ENCODE measurements around the gene CHRNG.

CHRNG gene

DNA sequence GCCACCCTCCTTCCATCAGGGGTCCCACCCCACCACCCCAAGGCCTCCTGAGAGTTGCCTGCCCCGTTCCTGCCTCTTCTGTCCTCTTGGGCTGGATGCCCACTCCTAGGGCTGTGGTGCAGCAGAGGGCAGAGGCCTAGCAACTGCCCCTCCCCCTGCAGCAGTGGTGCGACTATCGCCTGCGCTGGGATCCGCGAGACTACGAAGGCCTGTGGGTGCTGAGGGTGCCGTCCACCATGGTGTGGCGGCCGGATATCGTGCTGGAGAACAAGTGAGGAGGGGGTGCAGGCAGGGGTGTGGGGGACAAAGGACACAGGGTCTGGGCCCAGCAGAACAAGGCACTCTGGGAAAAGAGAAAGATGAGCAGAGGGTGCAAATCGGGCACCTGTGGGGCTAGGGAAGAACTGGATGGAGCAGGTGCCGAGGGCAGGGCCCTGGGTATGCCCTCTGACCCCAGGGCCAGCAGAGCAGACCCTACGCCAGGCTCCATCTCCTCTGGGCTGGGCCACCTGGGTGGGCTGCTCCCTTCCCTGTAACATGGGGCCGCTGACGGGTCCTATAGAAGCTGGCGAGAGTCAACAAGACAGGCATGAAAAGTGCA, 1.0 kb downstream of the CHRNG start:
- Histone ChIP-seq H3K4me3 (ENCODE audit: low read length) (no peak overlapping the region), H3K36me3 (ENCODE audit: control insufficient read depth, low read length) (peaks cover 3% of the 10 kb centered on the region; the same call in 1 of the 2 replicates), H3F3A (ENCODE audit: control insufficient read depth, insufficient read depth) (no peaks in the 10 kb centered on the region; the same call in 1 of the 2 replicates), H3K9me2 (replicated peaks; ENCODE audit: control insufficient read depth, low read length) (no peaks in the 10 kb centered on the region), H3K4me1 (ENCODE audit: control insufficient read depth, low read length) (peaks cover 19% of the 10 kb centered on the region), H4K20me1 (ENCODE audit: control insufficient read depth, insufficient read depth, low read depth, low read length) (no peaks in the 10 kb centered on the region; the same call in 1 of the 2 replicates), H3K9me3 (ENCODE audit: control insufficient read depth, insufficient read depth, low read length) (no peaks in the 10 kb centered on the region), H3K27ac (ENCODE audit: low read depth, low read length) (no peak overlapping the region), H3K4me2 (ENCODE audit: low read length) (no peak overlapping the region), H3K27me3 (ENCODE audit: control insufficient read depth, low read length) (no peaks in the 10 kb centered on the region), H3K79me2 (ENCODE audit: control insufficient read depth, low read length) (peaks cover 3% of the 10 kb centered on the region)
- TF ChIP-seq, protein P1, sequence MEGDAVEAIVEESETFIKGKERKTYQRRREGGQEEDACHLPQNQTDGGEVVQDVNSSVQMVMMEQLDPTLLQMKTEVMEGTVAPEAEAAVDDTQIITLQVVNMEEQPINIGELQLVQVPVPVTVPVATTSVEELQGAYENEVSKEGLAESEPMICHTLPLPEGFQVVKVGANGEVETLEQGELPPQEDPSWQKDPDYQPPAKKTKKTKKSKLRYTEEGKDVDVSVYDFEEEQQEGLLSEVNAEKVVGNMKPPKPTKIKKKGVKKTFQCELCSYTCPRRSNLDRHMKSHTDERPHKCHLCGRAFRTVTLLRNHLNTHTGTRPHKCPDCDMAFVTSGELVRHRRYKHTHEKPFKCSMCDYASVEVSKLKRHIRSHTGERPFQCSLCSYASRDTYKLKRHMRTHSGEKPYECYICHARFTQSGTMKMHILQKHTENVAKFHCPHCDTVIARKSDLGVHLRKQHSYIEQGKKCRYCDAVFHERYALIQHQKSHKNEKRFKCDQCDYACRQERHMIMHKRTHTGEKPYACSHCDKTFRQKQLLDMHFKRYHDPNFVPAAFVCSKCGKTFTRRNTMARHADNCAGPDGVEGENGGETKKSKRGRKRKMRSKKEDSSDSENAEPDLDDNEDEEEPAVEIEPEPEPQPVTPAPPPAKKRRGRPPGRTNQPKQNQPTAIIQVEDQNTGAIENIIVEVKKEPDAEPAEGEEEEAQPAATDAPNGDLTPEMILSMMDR (IDR thresholded peaks at IDR 0.05; ENCODE audit: low read depth, low read length, poor library complexity, severe bottlenecking), result no peak
- TF ChIP-seq EZH2phosphoT487 (IDR thresholded peaks at IDR 0.05; ENCODE audit: borderline replicate concordance, low read length), result no peak

DNA sequence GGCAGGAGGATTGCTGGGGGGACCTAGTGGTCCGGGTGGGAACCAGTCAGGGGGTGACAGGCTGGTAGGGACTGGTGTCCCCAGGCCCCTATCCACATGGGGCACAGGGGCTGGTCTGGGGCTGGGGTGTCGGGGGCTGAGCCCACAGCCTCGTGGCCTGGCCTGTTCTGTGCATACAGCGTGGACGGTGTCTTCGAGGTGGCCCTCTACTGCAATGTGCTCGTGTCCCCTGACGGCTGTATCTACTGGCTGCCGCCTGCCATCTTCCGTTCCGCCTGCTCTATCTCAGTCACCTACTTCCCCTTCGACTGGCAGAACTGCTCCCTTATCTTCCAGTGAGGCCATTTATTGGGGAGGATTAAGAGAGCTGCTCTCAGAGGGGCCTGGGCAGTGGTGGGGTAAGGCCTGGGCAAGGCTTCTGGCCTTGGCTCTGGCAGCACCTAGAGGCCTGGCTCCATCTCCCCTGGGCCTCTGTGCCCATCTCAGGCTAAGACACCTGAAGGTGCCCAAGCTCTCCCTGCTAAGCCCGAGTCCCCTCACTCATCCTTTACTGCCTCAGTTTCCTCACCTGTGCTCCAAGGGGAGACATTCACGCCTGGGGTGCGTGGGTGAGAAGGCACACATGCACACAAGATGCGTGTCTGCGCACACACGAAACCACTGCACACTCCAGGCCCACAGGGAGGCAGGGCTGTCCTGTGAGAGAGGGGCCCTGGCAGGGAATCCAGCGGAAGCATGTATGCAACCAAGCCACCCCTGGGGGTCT, 1.9 kb downstream of the CHRNG start:
- H3K4me2 ChIP-seq (ENCODE audit: low read length), result no peak overlapping the region
- H3F3A ChIP-seq (ENCODE audit: control insufficient read depth, insufficient read depth), result no peaks in the 10 kb centered on the region; the same call in 1 of the 2 replicates
- H3K9me3 ChIP-seq (ENCODE audit: control insufficient read depth, insufficient read depth, low read length), result no peaks in the 10 kb centered on the region
- H3K27ac ChIP-seq (ENCODE audit: low read depth, low read length), result no peak overlapping the region
- H3K9me2 ChIP-seq (replicated peaks; ENCODE audit: control insufficient read depth, low read length), result no peaks in the 10 kb centered on the region
- no peak for TF ChIP-seq EZH2phosphoT487 (IDR thresholded peaks at IDR 0.05; ENCODE audit: borderline replicate concordance, low read length)
- TF ChIP-seq, protein P1 (IDR thresholded peaks at IDR 0.05; ENCODE audit: low read depth, low read length, poor library complexity, severe bottlenecking), result no peak
- no peaks in the 10 kb centered on the region; the same call in 1 of the 2 replicates for H4K20me1 ChIP-seq (ENCODE audit: control insufficient read depth, insufficient read depth, low read depth, low read length)
- peaks cover 9% of the 10 kb centered on the region for H3K36me3 ChIP-seq (ENCODE audit: control insufficient read depth, low read length)
- peaks cover 19% of the 10 kb centered on the region for H3K4me1 ChIP-seq (ENCODE audit: control insufficient read depth, low read length)
- no peak overlapping the region for H3K4me3 ChIP-seq (ENCODE audit: low read length)
- peaks cover 11% of the 10 kb centered on the region for H3K79me2 ChIP-seq (ENCODE audit: control insufficient read depth, low read length)
- H3K27me3 ChIP-seq (ENCODE audit: control insufficient read depth, low read length), result no peaks in the 10 kb centered on the region

GRCh38 chr2:232541961-232542714, 2.6 kb downstream of the CHRNG start:
- no peak overlapping the region for H3K4me2 ChIP-seq (ENCODE audit: low read length)
- no peaks in the 10 kb centered on the region for H3K27me3 ChIP-seq (ENCODE audit: control insufficient read depth, low read length)
- H4K20me1 ChIP-seq (ENCODE audit: control insufficient read depth, insufficient read depth, low read depth, low read length), result no peaks in the 10 kb centered on the region; the same call in 1 of the 2 replicates
- TF ChIP-seq EZH2phosphoT487 (IDR thresholded peaks at IDR 0.05; ENCODE audit: borderline replicate concordance, low read length), result no peak
- TF ChIP-seq, protein P1 (IDR thresholded peaks at IDR 0.05; ENCODE audit: low read depth, low read length, poor library complexity, severe bottlenecking), result no peak
- H3K27ac ChIP-seq (ENCODE audit: low read depth, low read length), result no peak overlapping the region
- no peaks in the 10 kb centered on the region for H3F3A ChIP-seq (ENCODE audit: control insufficient read depth, insufficient read depth)
- H3K9me2 ChIP-seq (replicated peaks; ENCODE audit: control insufficient read depth, low read length), result no peaks in the 10 kb centered on the region
- H3K4me3 ChIP-seq (ENCODE audit: low read length), result no peak overlapping the region
- H3K4me1 ChIP-seq (ENCODE audit: control insufficient read depth, low read length), result peaks cover 11% of the 10 kb centered on the region
- H3K36me3 ChIP-seq (ENCODE audit: control insufficient read depth, low read length), result peaks cover 17% of the 10 kb centered on the region
- no peaks in the 10 kb centered on the region for H3K9me3 ChIP-seq (ENCODE audit: control insufficient read depth, insufficient read depth, low read length)
- H3K79me2 ChIP-seq (ENCODE audit: control insufficient read depth, low read length), result peaks cover 19% of the 10 kb centered on the region
